ENCODE data around the gene EFCAB6. TPM values are rescaled to one million over a fixed set of nuclear protein-coding genes. Genes with fewer than 3 reads are reported as not detected.

The EFCAB6 gene
- total RNA-seq, 2 donors from 2014 or later, result 2.2 to 2.5 TPM

DNA sequence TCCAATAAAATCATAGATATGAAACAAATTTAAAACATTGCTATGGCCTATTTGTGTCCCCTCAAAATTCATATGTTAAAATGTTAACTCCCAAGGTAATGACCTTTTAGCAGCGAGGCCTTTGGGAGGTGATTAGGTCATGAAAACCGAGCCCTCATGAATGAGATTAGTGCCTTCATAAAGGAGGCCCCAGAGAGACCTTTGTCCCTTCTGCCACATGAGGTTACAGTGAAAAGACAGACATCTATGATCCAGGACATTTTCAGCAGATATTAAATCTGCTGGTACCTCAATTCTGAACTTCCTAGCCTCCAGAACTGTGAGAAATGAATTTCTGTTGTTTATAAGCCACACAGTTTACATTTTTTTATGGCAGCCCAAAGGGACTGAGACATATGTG lies 228.6 kb downstream of the EFCAB6 start:
- H3K4me1 ChIP-seq (ENCODE audit: control insufficient read depth in 1 of 2, low read depth in 2 of 2), result no peaks in the 10 kb centered on the region
- no peak overlapping the region for H3K27ac ChIP-seq
- TF ChIP-seq, protein P1, sequence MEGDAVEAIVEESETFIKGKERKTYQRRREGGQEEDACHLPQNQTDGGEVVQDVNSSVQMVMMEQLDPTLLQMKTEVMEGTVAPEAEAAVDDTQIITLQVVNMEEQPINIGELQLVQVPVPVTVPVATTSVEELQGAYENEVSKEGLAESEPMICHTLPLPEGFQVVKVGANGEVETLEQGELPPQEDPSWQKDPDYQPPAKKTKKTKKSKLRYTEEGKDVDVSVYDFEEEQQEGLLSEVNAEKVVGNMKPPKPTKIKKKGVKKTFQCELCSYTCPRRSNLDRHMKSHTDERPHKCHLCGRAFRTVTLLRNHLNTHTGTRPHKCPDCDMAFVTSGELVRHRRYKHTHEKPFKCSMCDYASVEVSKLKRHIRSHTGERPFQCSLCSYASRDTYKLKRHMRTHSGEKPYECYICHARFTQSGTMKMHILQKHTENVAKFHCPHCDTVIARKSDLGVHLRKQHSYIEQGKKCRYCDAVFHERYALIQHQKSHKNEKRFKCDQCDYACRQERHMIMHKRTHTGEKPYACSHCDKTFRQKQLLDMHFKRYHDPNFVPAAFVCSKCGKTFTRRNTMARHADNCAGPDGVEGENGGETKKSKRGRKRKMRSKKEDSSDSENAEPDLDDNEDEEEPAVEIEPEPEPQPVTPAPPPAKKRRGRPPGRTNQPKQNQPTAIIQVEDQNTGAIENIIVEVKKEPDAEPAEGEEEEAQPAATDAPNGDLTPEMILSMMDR (IDR thresholded peaks at IDR 0.05), result no peak
- no peaks in the 10 kb centered on the region for H3K36me3 ChIP-seq
- no peak for ATAC-seq (ENCODE audit: insufficient number of reproducible peaks, low FRiP score, low read depth)
- no peak overlapping the region for H3K4me3 ChIP-seq
- no peak for DNase-seq (ENCODE audit: low spot score)
- H3K9me3 ChIP-seq, result no peaks in the 10 kb centered on the region
- no peaks in the 10 kb centered on the region for H3K27me3 ChIP-seq (replicated peaks; ENCODE audit: insufficient read depth)

GRCh38 chr22:43582394-43582793 lies 229.7 kb downstream of the EFCAB6 start:
- no peaks in the 10 kb centered on the region for H3K27me3 ChIP-seq (replicated peaks; ENCODE audit: insufficient read depth)
- no peak overlapping the region for H3K27ac ChIP-seq
- no peak overlapping the region for H3K4me3 ChIP-seq
- TF ChIP-seq, protein P1 (IDR thresholded peaks at IDR 0.05), result no peak
- DNase-seq (ENCODE audit: low spot score), result no peak
- no peaks in the 10 kb centered on the region for H3K36me3 ChIP-seq
- H3K4me1 ChIP-seq (ENCODE audit: control insufficient read depth in 1 of 2, low read depth in 2 of 2), result no peaks in the 10 kb centered on the region
- no peaks in the 10 kb centered on the region for H3K9me3 ChIP-seq
- no peak for ATAC-seq (ENCODE audit: insufficient number of reproducible peaks, low FRiP score, low read depth)

GRCh38 chr22:43580271-43580750 lies 231.8 kb downstream of the EFCAB6 start:
- H3K27me3 ChIP-seq (replicated peaks; ENCODE audit: insufficient read depth), result no peaks in the 10 kb centered on the region
- DNase-seq (ENCODE audit: low spot score) (no peak), ATAC-seq (ENCODE audit: insufficient number of reproducible peaks, low FRiP score, low read depth) (no peak)
- H3K4me3 ChIP-seq, result no peak overlapping the region
- no peaks in the 10 kb centered on the region for H3K36me3 ChIP-seq
- TF ChIP-seq, protein P1 (IDR thresholded peaks at IDR 0.05), result no peak
- no peaks in the 10 kb centered on the region for H3K4me1 ChIP-seq (ENCODE audit: control insufficient read depth in 1 of 2, low read depth in 2 of 2)
- H3K27ac ChIP-seq, result no peak overlapping the region
- no peaks in the 10 kb centered on the region for H3K9me3 ChIP-seq

- Histone ChIP-seq H3K27me3 (replicated peaks; ENCODE audit: insufficient read depth) (no peaks in the 10 kb centered on the region), H3K4me1 (ENCODE audit: control insufficient read depth in 1 of 2, low read depth in 2 of 2) (no peaks in the 10 kb centered on the region), H3K4me3 (no peak overlapping the region), H3K36me3 (no peaks in the 10 kb centered on the region), H3K9me3 (no peaks in the 10 kb centered on the region), H3K27ac (no peak overlapping the region)
- ATAC-seq (ENCODE audit: insufficient number of reproducible peaks, low FRiP score, low read depth) (no peak), DNase-seq (ENCODE audit: low spot score) (no peak)
- TF ChIP-seq, protein P1 (IDR thresholded peaks at IDR 0.05), result no peak
Measured at GRCh38 chr22:43574738-43575137, 237.4 kb downstream of the EFCAB6 start.

DNA sequence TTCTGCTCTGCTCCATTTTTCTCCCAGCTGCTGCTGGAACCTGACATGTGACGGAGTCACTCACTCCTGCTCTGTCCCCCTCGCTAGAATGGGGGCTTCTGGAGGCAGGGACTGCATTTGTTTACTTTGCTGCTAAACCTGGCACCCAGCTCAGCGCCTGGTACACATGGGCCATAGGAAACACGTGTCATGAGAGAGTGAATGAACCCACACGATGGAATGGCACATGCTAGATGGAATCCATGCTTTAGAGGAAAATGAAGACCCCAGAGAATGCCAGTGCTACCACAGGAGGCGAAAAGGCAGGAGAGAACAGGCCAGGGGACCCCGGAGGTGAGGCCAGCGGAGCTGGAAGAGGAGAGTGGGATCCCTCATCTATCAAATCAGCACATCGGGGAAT lies 239.4 kb downstream of the EFCAB6 start:
- no peaks in the 10 kb centered on the region for H3K27me3 ChIP-seq (replicated peaks; ENCODE audit: insufficient read depth)
- TF ChIP-seq, protein P1 (IDR thresholded peaks at IDR 0.05), result no peak
- DNase-seq (ENCODE audit: low spot score), result no peak

More for the DNA sequence above, 239.4 kb downstream of the EFCAB6 start:
- Histone ChIP-seq H3K27ac (no peak overlapping the region), H3K4me3 (no peak overlapping the region), H3K9me3 (no peaks in the 10 kb centered on the region), H3K36me3 (no peaks in the 10 kb centered on the region), H3K4me1 (ENCODE audit: control insufficient read depth in 1 of 2, low read depth in 2 of 2) (no peaks in the 10 kb centered on the region)
- no peak for ATAC-seq (ENCODE audit: insufficient number of reproducible peaks, low FRiP score, low read depth)
